HAP-1 (cell line): ENCODE results near the gene UBR1.
A peak's percentile ranks its signal among the peaks of the same experiment; 100 is the strongest.
"Not testable (repeated sequence)": the region's sequence is repeated elsewhere in the genome, so short reads cannot be mapped to it uniquely, and the experiment has no call there.

Source experiments
- DNase-seq, 2 experiments: peaks; one replicate each; pipeline ENCODE4 v3.0.0-alpha.2; 2016 to 2020; ENCODE audit warnings: low spot score in 2 of 2
- H3K27me3 ChIP-seq: fragments of 250-450 bp; sonication (Bioruptor Pico); 2 replicates; pipeline ENCODE4 v1.5.1; 2020; ENCODE audit warnings: low read depth, mild to moderate bottlenecking, moderate library complexity
- H3K36me3 ChIP-seq: fragments of 250-450 bp; sonication (Bioruptor Pico); replicated peaks from 2 replicates; pipeline ENCODE4 v1.5.1; 2020; ENCODE audit warnings: mild to moderate bottlenecking
- H3K4me1 ChIP-seq: fragments of 250-450 bp; sonication (Bioruptor Pico); 2 replicates; pipeline ENCODE4 v1.5.1; 2020; ENCODE audit warnings: mild to moderate bottlenecking
- H3K4me3 ChIP-seq: fragments of 250-450 bp; sonication (Bioruptor Pico); 2 replicates; pipeline ENCODE4 v1.5.1; 2020; ENCODE audit warnings: mild to moderate bottlenecking, moderate library complexity
- H3K9me3 ChIP-seq: fragments of 250-450 bp; sonication (Bioruptor Pico); 2 replicates; pipeline ENCODE4 v1.5.1; 2020; ENCODE audit warnings: mild to moderate bottlenecking, moderate library complexity
- in situ Hi-C: fragments of 300-500 bp; cut with MboI; formaldehyde crosslinking; loops from 3 replicates; pipeline ENCODE4 v1.14.3; 2020; ENCODE audit warnings: low sequenced_read_pairs, inconsistent platforms, mixed read lengths

The UBR1 gene

DNA sequence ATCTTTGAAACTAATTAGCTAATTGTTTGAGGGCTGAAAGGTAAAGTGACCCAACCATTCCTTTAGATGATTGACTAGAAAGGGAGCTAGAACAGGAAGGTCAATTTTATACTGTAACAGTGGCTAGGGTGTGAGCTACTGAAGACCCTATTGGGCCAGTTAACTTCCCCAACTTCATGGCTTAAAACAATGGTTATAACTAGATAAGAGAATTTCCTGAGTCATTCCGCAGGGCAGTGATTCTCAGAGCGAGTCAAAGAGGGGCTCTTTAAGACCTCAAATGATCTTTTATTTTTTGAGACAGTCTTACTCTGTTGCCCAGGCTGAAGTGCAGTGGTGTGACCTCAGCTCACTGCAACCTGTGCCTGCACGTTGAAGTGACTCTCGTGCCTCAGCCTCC lies 151.5 kb downstream of the UBR1 start:
- H3K27me3 ChIP-seq = no peaks in the 10 kb centered on the region
- H3K4me3 ChIP-seq = no peak overlapping the region
- no peaks in the 10 kb centered on the region for H3K4me1 ChIP-seq
- no peak for DNase-seq
- in situ Hi-C loops = no loop called here
- no peaks in the 10 kb centered on the region for H3K9me3 ChIP-seq
- H3K36me3 ChIP-seq = peaks cover 42% of the 10 kb centered on the region

DNA sequence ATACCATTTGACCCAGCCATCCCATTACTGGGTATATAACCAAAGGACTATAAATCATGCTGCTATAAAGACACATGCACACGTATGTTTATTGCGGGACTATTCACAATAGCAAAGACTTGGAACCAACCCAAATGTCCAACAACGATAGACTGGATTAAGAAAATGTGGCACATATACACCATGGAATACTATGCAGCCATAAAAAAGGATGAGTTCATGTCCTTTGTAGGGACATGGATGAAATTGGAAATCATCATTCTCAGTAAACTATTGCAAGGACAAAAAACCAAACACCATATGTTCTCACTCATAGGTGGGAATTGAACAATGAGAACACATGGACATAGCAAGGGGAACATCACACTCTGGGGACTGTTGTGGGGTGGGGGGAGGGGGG lies 156.9 kb downstream of the UBR1 start:
- H3K9me3 ChIP-seq, H3K27me3 ChIP-seq, DNase-seq, in situ Hi-C loops, H3K4me3 ChIP-seq, H3K4me1 ChIP-seq: not testable (repeated sequence)
- H3K36me3 ChIP-seq = peaks cover 47% of the 10 kb centered on the region

GRCh38 chr15:42940527-42940926 lies 165.3 kb downstream of the UBR1 start:
- H3K4me3 ChIP-seq = no peak overlapping the region
- no peaks in the 10 kb centered on the region; the same call in 1 of the 2 replicates for H3K9me3 ChIP-seq
- H3K27me3 ChIP-seq = no peaks in the 10 kb centered on the region
- peaks cover 15% of the 10 kb centered on the region for H3K36me3 ChIP-seq
- in situ Hi-C loops = no loop called here
- DNase-seq = no peak
- H3K4me1 ChIP-seq = no peaks in the 10 kb centered on the region

- Histone ChIP-seq H3K9me3 (no peaks in the 10 kb centered on the region; the same call in 1 of the 2 replicates), H3K4me3 (no peak overlapping the region), H3K27me3 (no peaks in the 10 kb centered on the region), H3K4me1 (no peaks in the 10 kb centered on the region), H3K36me3 (peaks cover 12% of the 10 kb centered on the region)
- in situ Hi-C loops = no loop called here
- DNase-seq = no peak
These were observed 166.0 kb downstream of the UBR1 start for GRCh38 chr15:42939841-42940240.

- in situ Hi-C loops = no loop called here
These were observed 168.7 kb downstream of the UBR1 start for GRCh38 chr15:42937143-42937542.

DNA sequence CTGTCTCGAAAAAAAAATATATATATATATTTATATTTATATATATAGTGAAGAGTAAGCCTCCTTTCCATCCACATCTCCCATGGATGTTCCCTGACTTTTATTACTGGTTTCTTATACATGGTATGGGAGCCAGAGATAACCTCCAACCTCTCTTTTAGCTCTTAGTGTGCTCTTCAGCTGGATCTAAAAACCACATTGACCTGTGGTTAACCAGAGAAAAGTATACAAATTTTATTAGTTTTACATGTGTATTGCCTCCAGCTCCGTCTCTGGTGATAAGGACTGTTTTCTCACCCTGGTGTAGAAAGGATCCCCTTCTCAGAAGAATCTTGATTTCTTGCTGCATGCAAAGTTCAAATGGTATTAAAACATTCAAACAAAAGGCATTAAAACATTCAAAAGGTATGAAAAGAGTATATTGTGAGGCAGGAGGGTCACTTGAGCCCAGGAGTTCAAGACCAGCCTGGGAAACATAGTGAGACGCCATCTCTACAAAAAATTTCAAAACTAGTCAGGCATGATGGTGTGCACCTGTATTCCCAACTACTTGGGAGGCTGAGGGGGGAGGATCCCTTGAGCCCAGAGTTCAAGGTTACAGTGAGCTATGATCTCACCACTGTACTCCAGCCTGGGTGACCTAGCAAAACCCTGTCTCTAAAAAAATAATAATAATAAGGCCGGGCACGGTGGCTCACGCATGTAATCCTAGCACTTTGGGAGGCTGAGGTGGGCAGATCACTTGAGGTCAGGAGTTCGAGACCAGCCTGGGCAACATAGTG lies 171.8 kb downstream of the UBR1 start:
- no peaks in the 10 kb centered on the region for H3K4me1 ChIP-seq
- no peak for DNase-seq
- H3K9me3 ChIP-seq = no peaks in the 10 kb centered on the region
- no peaks in the 10 kb centered on the region for H3K36me3 ChIP-seq
- no peak overlapping the region for H3K4me3 ChIP-seq
- no peaks in the 10 kb centered on the region for H3K27me3 ChIP-seq
- in situ Hi-C loops = no loop called here

More at GRCh38 chr15:42937143-42937542, 168.7 kb downstream of the UBR1 start:
- H3K27me3 ChIP-seq = no peaks in the 10 kb centered on the region
- no peaks in the 10 kb centered on the region for H3K9me3 ChIP-seq
- no peak overlapping the region for H3K4me3 ChIP-seq
- DNase-seq = no peak
- H3K36me3 ChIP-seq = no peaks in the 10 kb centered on the region
- H3K4me1 ChIP-seq = no peaks in the 10 kb centered on the region

DNA sequence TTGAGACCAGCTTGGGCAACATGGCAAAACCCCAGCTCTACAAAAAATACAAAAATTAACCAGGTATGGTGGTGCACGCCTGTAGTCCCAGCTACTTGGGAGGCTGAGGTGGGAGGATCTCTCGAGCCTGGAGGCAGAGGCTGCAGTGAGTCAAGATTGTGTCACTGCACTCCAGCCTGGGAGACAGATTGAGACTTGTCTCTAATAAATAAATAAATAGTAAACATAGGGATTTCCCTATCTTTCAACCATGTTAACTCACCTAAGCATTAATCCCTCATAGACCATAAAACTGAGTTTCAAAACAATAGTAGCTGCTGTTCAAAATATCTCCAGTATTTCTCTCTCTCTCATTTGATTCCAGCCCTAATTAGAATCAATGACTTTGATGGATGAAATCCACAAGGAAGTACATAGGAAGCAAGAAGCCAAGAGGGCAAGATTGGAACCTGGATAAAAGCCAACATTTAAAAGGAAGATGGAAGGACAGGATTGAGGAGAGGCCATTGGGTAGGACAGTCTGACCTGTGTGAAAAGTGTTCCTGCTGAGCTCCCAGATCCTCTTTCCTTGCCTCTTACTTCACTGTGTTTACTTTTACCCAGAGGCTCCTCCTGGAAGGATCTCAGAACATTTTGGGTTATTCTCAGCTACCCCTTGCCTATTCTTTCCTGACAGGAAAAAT lies 172.9 kb downstream of the UBR1 start:
- H3K4me3 ChIP-seq = no peak overlapping the region
- H3K9me3 ChIP-seq = no peaks in the 10 kb centered on the region
- no peaks in the 10 kb centered on the region for H3K4me1 ChIP-seq
- in situ Hi-C loops = no loop called here
- H3K36me3 ChIP-seq = no peaks in the 10 kb centered on the region
- DNase-seq = no peak
- H3K27me3 ChIP-seq = no peaks in the 10 kb centered on the region

- in situ Hi-C loops = no loop called here
- H3K4me3 ChIP-seq = no peak overlapping the region
These were observed 173.9 kb downstream of the UBR1 start for GRCh38 chr15:42931702-42932486.

GRCh38 chr15:42929306-42929848 lies 176.5 kb downstream of the UBR1 start:
- no peaks in the 10 kb centered on the region for H3K9me3 ChIP-seq
- in situ Hi-C loops = no loop called here
- no peaks in the 10 kb centered on the region for H3K4me1 ChIP-seq
- H3K36me3 ChIP-seq = no peaks in the 10 kb centered on the region
- H3K27me3 ChIP-seq = no peaks in the 10 kb centered on the region
- H3K4me3 ChIP-seq = no peak overlapping the region
- no peak for DNase-seq

More at GRCh38 chr15:42931702-42932486, 173.9 kb downstream of the UBR1 start:
- no peaks in the 10 kb centered on the region for H3K36me3 ChIP-seq
- no peaks in the 10 kb centered on the region for H3K4me1 ChIP-seq
- H3K9me3 ChIP-seq = no peaks in the 10 kb centered on the region
- DNase-seq = no peak
- no peaks in the 10 kb centered on the region for H3K27me3 ChIP-seq

DNA sequence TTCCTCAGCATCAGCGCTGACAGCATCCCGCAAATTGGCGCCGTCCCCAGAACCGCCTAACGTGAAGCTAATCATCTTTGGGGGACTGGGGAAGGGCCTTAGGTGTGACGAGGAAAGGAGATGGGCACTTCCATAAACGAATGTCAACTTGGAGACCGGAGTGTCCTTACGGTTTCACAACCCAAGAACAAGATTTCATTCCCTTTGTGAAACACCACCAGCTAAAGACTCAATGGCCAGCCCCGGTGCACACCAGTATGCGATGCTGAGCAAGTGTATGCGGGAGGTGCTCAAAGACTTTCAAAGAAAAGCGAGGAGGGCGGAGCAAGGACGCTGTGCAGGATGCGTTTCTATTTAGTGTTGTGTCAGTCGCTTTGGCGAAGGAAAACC lies 184.5 kb downstream of the UBR1 start:
- in situ Hi-C loops = loop anchor here (5.0 kb wide), 1 partner anchor 174 kb away; no protein-coding TSS in a partner anchor
- Histone ChIP-seq H3K4me3 (peak overlapping the region; percentile 87), H3K9me3 (no peaks in the 10 kb centered on the region), H3K36me3 (no peaks in the 10 kb centered on the region), H3K4me1 (peaks cover 12% of the 10 kb centered on the region), H3K27me3 (no peaks in the 10 kb centered on the region)
- peak in 1 of 2 experiments; percentile 48 for DNase-seq

DNA sequence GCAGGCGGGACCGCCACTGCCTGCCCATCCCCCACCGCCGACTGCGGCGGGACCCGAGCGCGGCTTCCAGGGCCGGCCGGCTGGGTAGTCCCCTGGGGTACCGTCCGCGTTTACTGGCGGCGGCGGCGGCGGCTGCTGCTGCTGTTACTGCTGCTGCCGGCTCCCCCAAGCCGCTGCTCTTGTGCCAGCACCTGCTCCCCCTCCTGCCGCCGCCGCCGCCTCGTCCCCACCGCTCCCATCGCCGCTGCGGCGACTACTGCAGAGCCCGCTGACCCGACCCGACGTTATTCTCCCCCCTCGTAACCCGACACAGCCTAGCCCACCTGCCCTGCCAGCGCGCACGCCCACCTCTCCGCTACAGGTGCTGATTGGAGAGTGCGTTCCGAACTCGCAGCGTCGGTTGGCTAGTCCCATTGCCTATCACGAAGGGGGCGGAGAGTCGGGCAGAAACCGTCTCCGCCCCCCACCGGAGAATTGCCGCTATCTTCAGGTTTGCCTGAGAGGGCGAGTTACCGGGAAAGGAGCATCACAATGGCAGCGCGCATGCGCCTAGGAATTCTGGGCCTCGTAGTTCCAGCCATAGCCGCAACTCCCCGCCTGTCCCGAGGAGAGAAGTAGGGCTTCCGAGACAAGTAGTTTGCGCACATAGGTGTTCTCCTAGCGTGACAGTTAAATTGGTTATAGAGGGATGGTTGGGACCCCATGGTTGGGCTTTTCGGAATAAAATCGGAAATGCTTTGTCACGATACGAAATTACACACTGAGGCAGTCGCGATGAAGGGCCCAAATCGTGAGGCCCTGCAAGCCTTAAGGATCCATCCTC lies 185.1 kb downstream of the UBR1 start, which contains the start of gene TTBK2:
TTBK2 (minus strand) TSS at position 260 of the 823 bp plus-strand sequence. CDS start 42,161 bp downstream, outside the sequence.
- peak within 1 kb of the TSS; percentile 87 for H3K4me3 ChIP-seq
- H3K9me3 ChIP-seq = no peaks in the 10 kb centered on the region
- peaks cover 12% of the 10 kb centered on the region for H3K4me1 ChIP-seq
- peak; percentile 97 to 99 for DNase-seq
- H3K27me3 ChIP-seq = no peaks in the 10 kb centered on the region
- H3K36me3 ChIP-seq = no peaks in the 10 kb centered on the region
- in situ Hi-C loops = loop anchor here (5.0 kb wide), 1 partner anchor 173 kb away; no protein-coding TSS in a partner anchor

DNA sequence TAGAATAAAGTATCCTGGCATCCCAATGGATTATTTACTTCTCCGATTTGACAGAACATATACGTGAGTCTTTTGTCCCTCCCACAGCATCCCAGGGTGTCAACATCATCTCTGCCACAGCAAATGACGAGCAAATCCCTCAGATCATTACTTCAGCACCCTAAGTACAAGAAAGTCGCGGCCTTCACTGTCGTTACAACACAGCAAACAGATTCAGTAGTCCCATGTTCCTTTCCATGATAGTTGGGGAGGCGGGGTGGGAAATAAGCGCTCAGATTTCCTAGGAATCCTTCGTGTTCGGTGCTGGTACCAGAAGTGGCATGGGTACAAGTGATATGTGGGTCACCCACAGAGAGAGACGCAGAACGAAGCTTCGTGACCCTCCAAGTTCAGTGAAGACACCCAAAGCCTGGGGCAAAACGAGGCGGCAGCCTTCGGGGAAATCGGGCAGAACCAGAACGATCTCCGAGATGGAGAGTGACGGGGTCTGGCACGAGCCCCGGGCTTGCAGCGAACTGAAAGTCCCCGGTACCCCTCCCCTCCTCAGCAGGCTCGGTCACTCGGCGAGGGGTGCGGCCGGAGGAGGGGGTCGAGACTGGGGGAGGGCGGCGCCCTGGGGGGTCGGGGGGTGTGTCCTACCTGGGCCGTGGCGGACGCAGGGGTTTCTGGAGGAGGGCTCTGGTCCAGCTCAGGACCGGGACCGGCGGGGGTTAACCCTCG lies 185.9 kb downstream of the UBR1 start:
- Histone ChIP-seq H3K4me1 (peaks cover 12% of the 10 kb centered on the region), H3K4me3 (peak overlapping the region; percentile 87), H3K36me3 (no peaks in the 10 kb centered on the region), H3K27me3 (no peaks in the 10 kb centered on the region), H3K9me3 (no peaks in the 10 kb centered on the region)
- DNase-seq = peak; percentile 31 to 42
- in situ Hi-C loops = loop anchor here (5.0 kb wide), 1 partner anchor 173 kb away; no protein-coding TSS in a partner anchor
